Caco-2 (cell line): ENCODE results near the gene ACTN1. TPM values are rescaled to one million over a fixed set of nuclear protein-coding genes. Genes with fewer than 3 reads are reported as not detected.

ENCODE experiments used
- BruUV-seq: library from RNA; stranded (reverse); fragments of 400-500 nt; replicated peaks from 2 replicates; lab custom pipeline; 2021; lab: Mats Ljungman, UMichigan
- CTCF ChIA-PET: fragments of 300-600 bp; sonication (Branson Sonifier 250); formaldehyde crosslinking; loops from one replicate; lab custom pipeline; 2022; ENCODE audit warnings: antibody characterized with exemption; lab: Charles Lee
- POLR2A ChIA-PET: fragments of 300-600 bp; sonication (Branson Sonifier 250); formaldehyde crosslinking; loops from one replicate; lab custom pipeline; 2022; ENCODE audit warnings: antibody characterized with exemption; lab: Charles Lee
- DNase-seq, 2 experiments: peaks; one replicate each; pipeline versions ENCODE4 v3.0.0 to v3.0.0-alpha.2; 2020 to 2022
- H3K27me3 ChIP-seq: replicated peaks from 2 replicates; pipeline ENCODE4 v1.6.0; 2011; ENCODE audit warnings: low read length; ENCODE audit not compliant: control insufficient read depth, insufficient read depth
- H3K36me3 ChIP-seq: 2 replicates; pipeline ENCODE4 v1.5.1; 2011; ENCODE audit warnings: low read length; ENCODE audit not compliant: control insufficient read depth, insufficient read depth
- H3K4me1 ChIP-seq: fragments of 250-450 bp; sonication (Bioruptor Pico); 2 replicates; pipeline ENCODE4 v1.5.1; 2020; ENCODE audit warnings: mild to moderate bottlenecking
- H3K4me3 ChIP-seq: 2 replicates; pipeline ENCODE4 v1.5.1; 2011; ENCODE audit warnings: low read depth, mild to moderate bottlenecking, control low read depth, low read length
- H3K9me3 ChIP-seq: fragments of 250-450 bp; sonication (Bioruptor Pico); 2 replicates; pipeline ENCODE4 v1.5.1; 2020; ENCODE audit warnings: mild to moderate bottlenecking, moderate library complexity
- H3K27ac Mint-ChIP-seq: one replicate; pipeline ENCODE4 v1.8.0; 2022; ENCODE audit warnings: mixed read lengths; ENCODE audit not compliant: unreplicated experiment
- H3K27me3 Mint-ChIP-seq: one replicate; pipeline ENCODE4 v1.8.0; 2022; ENCODE audit warnings: mixed read lengths; ENCODE audit not compliant: insufficient read depth, unreplicated experiment
- H3K36me3 Mint-ChIP-seq: one replicate; pipeline ENCODE4 v1.8.0; 2022; ENCODE audit warnings: mild to moderate bottlenecking, mixed read lengths; ENCODE audit not compliant: insufficient read depth, unreplicated experiment
- H3K4me1 Mint-ChIP-seq: one replicate; pipeline ENCODE4 v1.8.0; 2022; ENCODE audit warnings: low read depth, mixed read lengths; ENCODE audit not compliant: unreplicated experiment
- H3K4me3 Mint-ChIP-seq: one replicate; pipeline ENCODE4 v1.8.0; 2022; ENCODE audit warnings: mild to moderate bottlenecking, moderate library complexity, mixed read lengths; ENCODE audit not compliant: unreplicated experiment
- H3K9me3 Mint-ChIP-seq: one replicate; pipeline ENCODE4 v1.8.0; 2022; ENCODE audit warnings: mixed read lengths; ENCODE audit not compliant: unreplicated experiment
- CTCF ChIP-seq, 2 experiments: fragments of 200-600 bp in 1 of 2; IDR thresholded peaks; 1 replicate in 1 of 2; 2 replicates in 1 of 2; pipeline versions ENCODE4 v1.5.1 to v1.8.0; 2011 to 2022; ENCODE audit warnings: antibody characterized with exemption in 1 of 2, control low read depth in 1 of 2, inconsistent platforms in 1 of 2, low read depth in 1 of 2, low read length in 1 of 2, mild to moderate bottlenecking in 1 of 2, moderate library complexity in 1 of 2; ENCODE audit not compliant: insufficient read depth in 1 of 2, severe bottlenecking in 1 of 2, unreplicated experiment in 1 of 2
- intact Hi-C: fragments of 100-400 bp; cut with micrococcal nuclease; formaldehyde crosslinking; loops from one replicate; pipeline ENCODE4 v1.10.0; 2022; ENCODE audit not compliant: unreplicated experiment
- total RNA-seq: library from RNA; stranded (reverse); gene quantifications from 2 replicates; pipeline ENCODE4 v1.2.3, GENCODE V29; 2022

The ACTN1 gene
- total RNA-seq, 1 experiment from 2014 or later = 170 TPM

GRCh38 chr14:68879321-68879781 is 99.8 kb downstream of the ACTN1 start:
- ChIA-PET CTCF (no interaction called here), POLR2A (no interaction called here)
- no peak for DNase-seq
- no peaks in the 10 kb centered on the region for H3K27me3 ChIP-seq
- peaks cover 5% of the 10 kb centered on the region for H3K36me3 ChIP-seq
- H3K4me1 ChIP-seq = no peaks in the 10 kb centered on the region
- no peak for TF ChIP-seq CTCF (IDR thresholded peaks at IDR 0.05; ENCODE audit: insufficient read depth in 1 of 2, low read depth in 1 of 2, low read length in 1 of 2, severe bottlenecking in 1 of 2, unreplicated experiment in 1 of 2)
- Mint-ChIP-seq H3K36me3 (peaks cover 76% of the 10 kb centered on the region), H3K27ac (no peak overlapping the region), H3K27me3 (no peaks in the 10 kb centered on the region), H3K4me1 (peaks cover 4% of the 10 kb centered on the region), H3K9me3 (no peaks in the 10 kb centered on the region), H3K4me3 (no peak overlapping the region)
- no TSS peak for BruUV-seq
- H3K9me3 ChIP-seq = no peaks in the 10 kb centered on the region
- intact Hi-C loops = no loop called here
- no peak overlapping the region for H3K4me3 ChIP-seq

- no peaks in the 10 kb centered on the region for H3K27me3 Mint-ChIP-seq
- H3K4me1 Mint-ChIP-seq = no peaks in the 10 kb centered on the region
- DNase-seq = no peak
- BruUV-seq = no TSS peak
- ChIA-PET CTCF (no interaction called here), POLR2A (no interaction called here)
- intact Hi-C loops = no loop called here
- H3K27ac Mint-ChIP-seq = no peak overlapping the region
- H3K36me3 ChIP-seq = peaks cover 5% of the 10 kb centered on the region
- TF ChIP-seq CTCF (IDR thresholded peaks at IDR 0.05; ENCODE audit: insufficient read depth in 1 of 2, low read depth in 1 of 2, low read length in 1 of 2, severe bottlenecking in 1 of 2, unreplicated experiment in 1 of 2) = no peak
- no peaks in the 10 kb centered on the region for H3K27me3 ChIP-seq
- H3K4me3 ChIP-seq = no peak overlapping the region
- no peak overlapping the region for H3K4me3 Mint-ChIP-seq
- H3K9me3 ChIP-seq = no peaks in the 10 kb centered on the region
- H3K9me3 Mint-ChIP-seq = no peaks in the 10 kb centered on the region
- H3K4me1 ChIP-seq = no peaks in the 10 kb centered on the region
- peaks cover 76% of the 10 kb centered on the region for H3K36me3 Mint-ChIP-seq
These were observed 100.2 kb downstream of the ACTN1 start for GRCh38 chr14:68878908-68879307.

- no peak overlapping the region for H3K4me3 ChIP-seq
- peaks cover 3% of the 10 kb centered on the region for H3K36me3 ChIP-seq
- H3K36me3 Mint-ChIP-seq = peaks cover 82% of the 10 kb centered on the region
- peak overlapping the region; percentile 2 for H3K27ac Mint-ChIP-seq
- no peaks in the 10 kb centered on the region for H3K4me1 Mint-ChIP-seq
- H3K9me3 ChIP-seq = no peaks in the 10 kb centered on the region
- H3K9me3 Mint-ChIP-seq = no peaks in the 10 kb centered on the region
- ChIA-PET POLR2A (no interaction called here), CTCF (no interaction called here)
- H3K4me1 ChIP-seq = no peaks in the 10 kb centered on the region
- no peaks in the 10 kb centered on the region for H3K27me3 Mint-ChIP-seq
- intact Hi-C loops = no loop called here
- DNase-seq = no peak
- H3K4me3 Mint-ChIP-seq = no peak overlapping the region
- TF ChIP-seq CTCF (IDR thresholded peaks at IDR 0.05; ENCODE audit: insufficient read depth in 1 of 2, low read depth in 1 of 2, low read length in 1 of 2, severe bottlenecking in 1 of 2, unreplicated experiment in 1 of 2) = no peak
- no TSS peak for BruUV-seq
- no peaks in the 10 kb centered on the region for H3K27me3 ChIP-seq
These were observed 101.0 kb downstream of the ACTN1 start for GRCh38 chr14:68877993-68878575.
